ENCODE data around the gene EARS2.

Gene EARS2

GRCh38 chr16:23501291-23501690 lies 55.9 kb downstream of the EARS2 start:
- TF ChIP-seq, protein P1, sequence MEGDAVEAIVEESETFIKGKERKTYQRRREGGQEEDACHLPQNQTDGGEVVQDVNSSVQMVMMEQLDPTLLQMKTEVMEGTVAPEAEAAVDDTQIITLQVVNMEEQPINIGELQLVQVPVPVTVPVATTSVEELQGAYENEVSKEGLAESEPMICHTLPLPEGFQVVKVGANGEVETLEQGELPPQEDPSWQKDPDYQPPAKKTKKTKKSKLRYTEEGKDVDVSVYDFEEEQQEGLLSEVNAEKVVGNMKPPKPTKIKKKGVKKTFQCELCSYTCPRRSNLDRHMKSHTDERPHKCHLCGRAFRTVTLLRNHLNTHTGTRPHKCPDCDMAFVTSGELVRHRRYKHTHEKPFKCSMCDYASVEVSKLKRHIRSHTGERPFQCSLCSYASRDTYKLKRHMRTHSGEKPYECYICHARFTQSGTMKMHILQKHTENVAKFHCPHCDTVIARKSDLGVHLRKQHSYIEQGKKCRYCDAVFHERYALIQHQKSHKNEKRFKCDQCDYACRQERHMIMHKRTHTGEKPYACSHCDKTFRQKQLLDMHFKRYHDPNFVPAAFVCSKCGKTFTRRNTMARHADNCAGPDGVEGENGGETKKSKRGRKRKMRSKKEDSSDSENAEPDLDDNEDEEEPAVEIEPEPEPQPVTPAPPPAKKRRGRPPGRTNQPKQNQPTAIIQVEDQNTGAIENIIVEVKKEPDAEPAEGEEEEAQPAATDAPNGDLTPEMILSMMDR (IDR thresholded peaks at IDR 0.05; ENCODE audit: low read length, missing control alignments): no peak
- no peak for DNase-seq (ENCODE audit: low read depth)
- H3K4me3 ChIP-seq (replicated peaks; ENCODE audit: low read depth, low read length): no peak overlapping the region

DNA sequence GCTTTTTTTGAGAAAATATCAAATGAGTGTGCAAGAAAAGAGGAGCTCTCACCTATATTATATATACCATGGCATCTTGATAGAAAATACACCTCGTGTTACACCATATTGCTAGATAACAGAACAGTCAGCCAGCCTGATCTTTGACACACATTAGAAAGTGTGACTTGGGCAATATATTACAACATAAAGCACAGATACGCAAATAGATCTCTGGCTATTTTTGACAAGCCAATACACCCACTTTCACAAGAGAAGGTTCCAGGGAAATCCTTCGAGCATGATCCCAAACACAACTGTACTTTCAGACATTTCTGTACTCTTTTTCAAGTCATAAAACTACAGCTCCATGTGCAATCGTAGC lies 56.3 kb downstream of the EARS2 start:
- TF ChIP-seq, protein P1 (IDR thresholded peaks at IDR 0.05; ENCODE audit: low read length, missing control alignments): no peak
- no peak for DNase-seq (ENCODE audit: low read depth)
- no peak overlapping the region for H3K4me3 ChIP-seq (replicated peaks; ENCODE audit: low read depth, low read length)

DNA sequence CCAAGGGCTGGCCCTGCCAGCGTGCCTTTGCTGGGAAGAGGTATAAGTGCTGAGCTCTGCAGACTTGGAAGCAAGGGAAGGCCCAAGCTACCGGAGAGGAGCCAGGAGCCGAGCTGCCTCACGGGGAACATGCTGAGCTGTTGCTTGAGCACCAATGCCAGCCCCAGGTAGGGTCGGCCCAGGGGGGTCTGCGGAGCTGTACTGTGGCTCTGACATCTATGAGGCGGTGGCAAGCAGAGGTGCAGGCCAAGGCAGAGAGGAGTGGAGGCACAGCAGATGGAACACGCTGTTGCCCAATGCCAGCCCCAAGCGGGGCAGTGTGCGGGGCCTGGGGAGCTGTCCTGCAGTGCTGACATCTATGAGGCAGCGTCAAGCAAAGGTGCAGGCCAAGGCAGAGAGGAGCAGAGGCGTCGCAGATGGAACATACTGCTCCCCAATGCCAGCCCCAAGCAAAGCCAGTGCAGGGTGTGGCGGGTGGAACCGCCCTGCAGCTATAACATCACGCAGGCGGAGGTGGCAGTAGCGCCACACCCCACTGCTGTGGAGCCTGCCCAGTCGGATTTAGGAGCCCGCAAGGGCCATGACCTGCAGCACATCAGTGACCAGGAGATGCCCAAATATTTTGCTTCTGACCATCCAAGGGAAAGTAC lies 56.8 kb downstream of the EARS2 start:
- TF ChIP-seq, protein P1 (IDR thresholded peaks at IDR 0.05; ENCODE audit: low read length, missing control alignments): no peak
- DNase-seq (ENCODE audit: low read depth): no peak
- no peak overlapping the region for H3K4me3 ChIP-seq (replicated peaks; ENCODE audit: low read depth, low read length)

DNA sequence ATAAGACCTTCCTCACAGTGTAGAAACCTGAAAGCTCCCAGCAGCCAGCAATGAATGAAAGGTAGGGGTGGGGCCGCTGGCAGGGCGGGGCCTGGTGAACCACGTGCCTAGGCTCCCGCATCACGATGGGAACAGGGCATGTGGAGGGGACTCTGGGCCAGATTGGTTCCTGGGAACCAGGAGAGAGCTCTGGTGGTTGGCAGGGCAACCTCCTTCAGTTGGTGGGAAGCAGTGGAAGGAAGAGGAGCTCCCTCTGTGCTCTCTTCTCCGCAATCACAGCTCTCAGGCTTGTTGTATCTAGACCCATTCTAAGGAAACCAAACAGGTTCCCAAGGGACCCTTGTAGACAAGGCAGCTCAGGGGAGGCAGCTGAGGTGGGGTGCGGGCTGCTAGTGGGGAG lies 57.3 kb downstream of the EARS2 start:
- H3K4me3 ChIP-seq (replicated peaks; ENCODE audit: low read depth, low read length): no peak overlapping the region
- DNase-seq (ENCODE audit: low read depth): no peak
- TF ChIP-seq, protein P1 (IDR thresholded peaks at IDR 0.05; ENCODE audit: low read length, missing control alignments): no peak

DNA sequence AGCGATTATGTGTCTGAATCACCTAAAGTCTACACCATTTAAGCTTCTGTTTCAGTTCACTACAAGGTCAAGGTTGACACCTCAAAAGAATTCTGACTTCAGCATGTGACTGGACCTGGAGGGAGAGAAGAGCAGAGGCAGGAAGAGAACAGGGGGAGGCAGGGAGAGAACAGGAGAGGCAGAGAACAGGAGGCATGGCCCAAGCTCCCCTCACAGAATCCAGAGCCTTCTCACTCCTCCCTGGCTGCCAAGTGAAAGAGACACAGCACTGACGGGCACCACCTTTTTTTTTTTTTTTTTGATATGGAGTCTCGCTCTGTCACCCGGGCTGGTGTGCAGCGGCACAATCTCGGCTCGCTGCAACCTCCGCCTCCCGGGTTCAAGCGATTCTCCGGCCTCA lies 58.3 kb downstream of the EARS2 start:
- no peak overlapping the region for H3K4me3 ChIP-seq (replicated peaks; ENCODE audit: low read depth, low read length)
- DNase-seq (ENCODE audit: low read depth): no peak
- TF ChIP-seq, protein P1 (IDR thresholded peaks at IDR 0.05; ENCODE audit: low read length, missing control alignments): no peak

DNA sequence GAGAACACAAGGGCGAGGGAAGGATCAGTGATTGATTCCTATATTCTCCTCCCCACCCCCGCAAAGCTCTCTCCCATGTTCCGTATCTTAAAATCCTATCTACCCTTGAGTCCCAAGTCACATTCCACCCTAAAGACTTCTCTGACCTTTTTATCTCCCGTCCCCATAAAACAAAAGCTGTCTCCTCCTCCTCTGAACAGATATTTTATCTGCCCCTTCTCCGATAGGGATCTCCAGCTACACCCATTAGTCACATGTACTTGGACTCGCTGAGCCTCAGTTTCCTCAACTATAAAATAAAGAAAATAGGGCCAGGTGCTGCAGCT lies 59.6 kb downstream of the EARS2 start:
- TF ChIP-seq, protein P1 (IDR thresholded peaks at IDR 0.05; ENCODE audit: low read length, missing control alignments): no peak
- no peak for DNase-seq (ENCODE audit: low read depth)
- H3K4me3 ChIP-seq (replicated peaks; ENCODE audit: low read depth, low read length): no peak overlapping the region

- no peak overlapping the region for H3K4me3 ChIP-seq (replicated peaks; ENCODE audit: low read depth, low read length)
- TF ChIP-seq, protein P1 (IDR thresholded peaks at IDR 0.05; ENCODE audit: low read length, missing control alignments): no peak
- peak; percentile 67 for DNase-seq (ENCODE audit: low read depth)
These were observed 60.2 kb downstream of the EARS2 start for GRCh38 chr16:23496821-23497542.
